Stimulated activated CD4-positive, alpha-beta T cell treated with anti-CD3 and anti-CD28 coated beads, Interleukin-4, amount 100 ng/mL, for 1 hour (primary cell): ENCODE data around the gene CDCA7.
"Not testable (repeated sequence)": the region's sequence is repeated elsewhere in the genome, so short reads cannot be mapped to it uniquely, and the experiment has no call there.

Experiments used
- DNase-seq: peaks from one replicate; pipeline ENCODE4 v3.0.0-alpha.2; 2020

The CDCA7 gene

GRCh38 chr2:173404841-173405750 is 50.4 kb downstream of the CDCA7 start:
- DNase-seq = no peak

- DNase-seq = no peak
Measured at GRCh38 chr2:173407176-173407575, 52.5 kb downstream of the CDCA7 start.

GRCh38 chr2:173407646-173408045 is 53.0 kb downstream of the CDCA7 start:
- no peak for DNase-seq

GRCh38 chr2:173410579-173410978 is 55.9 kb downstream of the CDCA7 start:
- DNase-seq = no peak

- DNase-seq = no peak
Measured at GRCh38 chr2:173412628-173413027, 58.0 kb downstream of the CDCA7 start.

GRCh38 chr2:173414823-173415322 is 60.2 kb downstream of the CDCA7 start:
- DNase-seq = no peak

GRCh38 chr2:173415431-173416381 is 61.0 kb downstream of the CDCA7 start:
- DNase-seq = no peak

- not testable (repeated sequence) for DNase-seq
Measured at GRCh38 chr2:173416415-173417152, 61.9 kb downstream of the CDCA7 start.

- DNase-seq = no peak
Measured at GRCh38 chr2:173417341-173417740, 62.7 kb downstream of the CDCA7 start.

- no peak for DNase-seq
Measured at GRCh38 chr2:173417802-173418201, 63.1 kb downstream of the CDCA7 start.
